HG02571 (cell line): Measurements from ENCODE around the gene CDH4.

Experiments
- ATAC-seq: cut with Tn5 transposase; IDR thresholded peaks from one replicate; pipeline ENCODE4 v1.9.1; 2021; ENCODE audit warnings: mild to moderate bottlenecking, moderate library complexity; ENCODE audit not compliant: unreplicated experiment

The CDH4 gene

GRCh38 chr20:61636531-61637116 is 384.6 kb downstream of the CDH4 start:
- no peak for ATAC-seq

- ATAC-seq = no peak
Observed at GRCh38 chr20:61638802-61639585, 386.9 kb downstream of the CDH4 start.

GRCh38 chr20:61640131-61640870 is 388.2 kb downstream of the CDH4 start:
- no peak for ATAC-seq

- no peak for ATAC-seq
Observed at GRCh38 chr20:61640871-61641245, 388.8 kb downstream of the CDH4 start.

DNA sequence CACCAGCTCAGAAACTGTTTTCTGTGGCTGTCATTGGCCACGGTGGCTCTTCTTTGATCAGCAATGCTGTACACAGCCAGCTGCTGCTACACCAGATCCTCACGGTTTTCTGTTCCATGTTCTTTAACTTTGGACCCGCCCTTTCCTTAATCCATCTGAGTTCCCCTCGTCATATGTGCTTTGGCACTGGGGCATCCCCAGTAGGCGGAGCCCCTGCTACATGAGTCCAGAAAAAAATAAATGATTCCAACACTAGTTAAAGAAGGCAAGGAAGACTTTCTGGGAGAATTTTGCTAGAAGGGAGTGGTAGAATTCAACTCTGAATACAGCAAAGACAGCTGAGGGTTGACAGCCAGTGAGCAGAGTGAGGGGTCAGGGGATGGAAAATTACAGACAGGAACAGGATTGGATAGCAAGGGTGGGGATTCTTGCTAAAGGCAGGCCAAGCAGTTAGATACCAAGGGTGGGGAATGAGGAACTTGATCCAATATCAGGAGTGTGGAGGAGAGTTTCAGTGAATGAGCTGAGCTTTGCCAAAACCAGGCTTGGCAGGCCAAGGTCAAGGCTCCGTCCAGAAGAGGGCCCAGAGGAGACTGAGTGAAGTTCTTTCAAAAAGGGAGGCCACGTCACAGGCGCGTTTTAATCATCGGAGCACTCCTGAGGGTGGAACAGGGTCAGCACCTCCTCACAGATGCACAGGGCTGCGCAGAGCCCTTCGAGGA is 391.8 kb downstream of the CDH4 start:
- no peak for ATAC-seq

DNA sequence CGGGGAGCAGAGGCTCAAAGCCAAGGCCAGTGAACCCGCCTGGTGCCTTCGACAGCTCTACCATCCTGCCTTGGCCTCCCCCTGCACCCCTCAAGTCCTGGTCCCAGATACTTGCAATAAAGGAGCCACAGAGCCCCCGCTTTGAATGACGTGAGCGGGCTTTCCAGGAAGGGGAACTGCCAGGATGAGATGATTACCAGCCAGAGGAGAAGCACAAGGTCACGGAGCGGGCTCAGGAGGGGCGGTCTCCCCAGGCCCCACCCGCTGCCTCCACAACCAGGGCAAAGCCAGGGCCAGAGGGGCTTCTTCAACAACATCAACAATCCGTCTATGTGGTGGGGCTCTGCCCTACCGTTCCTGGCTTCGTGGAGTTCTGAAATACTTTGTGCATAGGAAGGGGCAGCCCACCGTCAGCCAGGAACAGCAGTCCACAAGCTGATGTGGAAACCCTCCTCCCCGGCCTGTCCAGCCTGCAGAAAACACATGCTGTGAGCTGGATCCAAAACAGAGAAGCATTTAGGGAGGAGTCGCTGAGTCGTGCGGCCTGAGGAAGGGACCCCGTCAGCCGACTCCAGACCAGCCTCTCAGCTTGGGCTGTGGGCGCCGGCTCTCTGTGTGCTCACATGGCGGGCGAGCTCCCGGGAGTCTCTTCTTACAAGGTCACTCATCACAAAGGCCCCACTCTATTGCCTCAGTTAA is 392.5 kb downstream of the CDH4 start:
- ATAC-seq = no peak

DNA sequence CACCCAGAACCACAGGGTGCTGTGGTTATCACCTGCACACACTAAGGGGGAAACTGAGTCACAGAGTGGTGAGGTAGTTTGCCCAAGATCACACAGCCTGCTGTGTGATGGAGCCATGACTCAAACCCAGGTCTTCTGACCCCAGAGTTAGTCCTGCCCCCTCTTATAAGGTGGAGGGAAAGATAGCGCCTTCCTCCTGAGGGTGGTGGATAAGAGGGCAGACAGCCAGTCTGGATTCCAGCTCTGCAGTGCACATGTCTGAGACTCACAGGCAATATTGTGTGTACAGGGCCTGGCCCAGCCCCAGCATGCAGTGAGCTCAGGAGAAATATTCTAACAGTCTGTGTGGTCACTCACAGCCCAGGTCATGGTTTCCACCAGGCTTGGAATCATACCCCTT is 393.7 kb downstream of the CDH4 start:
- ATAC-seq = no peak

DNA sequence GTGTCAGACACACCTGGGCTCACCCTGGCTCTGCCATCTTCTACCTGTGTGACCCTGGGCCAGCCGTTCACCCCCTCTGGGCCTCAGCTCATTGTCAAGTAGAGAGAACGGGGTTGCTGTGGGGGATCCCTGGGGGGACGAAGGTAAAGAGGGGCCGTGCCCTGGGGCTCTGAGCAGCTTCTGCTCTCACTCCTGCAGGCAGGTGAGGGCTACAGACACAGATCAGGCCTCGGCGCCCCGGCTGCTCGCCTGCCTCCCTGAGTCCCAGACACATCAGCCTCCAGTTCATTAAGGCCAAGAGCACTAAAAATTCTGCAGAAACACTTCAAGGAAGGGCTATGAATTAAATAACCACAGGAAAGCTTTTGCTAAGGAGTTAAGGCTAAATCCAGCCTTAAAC is 394.4 kb downstream of the CDH4 start:
- no peak for ATAC-seq

DNA sequence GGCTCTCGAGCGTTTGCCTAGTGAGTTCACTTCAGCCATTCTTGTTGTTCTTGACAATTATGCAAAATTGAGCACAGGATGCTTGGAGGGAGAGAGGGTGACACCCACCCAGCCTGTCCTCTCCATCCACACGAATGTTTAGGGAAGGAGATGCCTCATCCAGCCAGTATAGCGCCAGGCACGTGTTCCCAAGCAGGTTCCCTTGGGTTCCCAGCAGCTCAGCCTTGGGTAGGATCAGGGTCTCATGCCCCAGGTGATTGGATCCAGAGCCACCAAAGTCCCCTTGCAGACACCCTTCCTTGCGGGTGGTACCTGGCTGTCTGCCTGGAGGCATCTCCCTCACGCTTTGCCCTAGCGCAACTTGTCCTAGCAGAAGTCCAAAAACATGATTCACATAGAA is 394.9 kb downstream of the CDH4 start:
- ATAC-seq = no peak

- no peak for ATAC-seq
Observed at GRCh38 chr20:61647702-61648101, 395.6 kb downstream of the CDH4 start.

DNA sequence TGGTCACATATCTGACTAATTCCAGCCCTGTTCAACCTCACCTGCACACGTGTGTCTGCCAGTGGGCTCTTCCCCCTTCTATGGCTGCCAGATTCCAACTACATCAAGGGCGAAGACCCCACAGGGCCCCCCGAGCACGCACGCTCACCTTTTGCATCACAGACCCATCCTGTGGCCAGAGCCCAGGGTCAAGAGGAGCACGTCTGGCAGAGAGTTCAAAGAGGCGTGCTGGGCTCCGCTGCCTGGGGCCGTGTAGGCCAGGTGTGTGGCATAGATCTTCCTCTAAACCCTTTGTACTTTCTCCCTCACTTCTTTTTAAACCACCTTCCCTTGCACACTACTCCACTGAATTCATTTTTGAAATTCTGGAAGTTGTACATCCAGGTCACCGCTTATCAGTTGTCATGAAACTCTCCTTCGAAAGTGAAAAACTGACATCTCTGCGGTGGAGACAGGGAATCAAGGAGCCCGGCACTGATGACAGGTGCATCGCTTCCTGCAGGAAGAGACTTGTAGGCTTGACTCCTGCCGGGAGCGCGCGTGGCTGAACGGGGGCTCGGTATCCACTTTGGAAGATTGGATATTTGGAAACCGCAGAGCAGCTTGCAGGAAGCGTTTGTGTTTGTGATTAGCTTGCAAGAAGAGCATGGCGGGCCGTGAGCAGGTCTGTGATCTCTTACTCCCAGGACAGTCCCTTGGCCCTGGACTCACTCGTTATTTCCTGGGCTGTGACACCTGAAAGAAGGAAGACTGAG is 397.2 kb downstream of the CDH4 start:
- no peak for ATAC-seq

DNA sequence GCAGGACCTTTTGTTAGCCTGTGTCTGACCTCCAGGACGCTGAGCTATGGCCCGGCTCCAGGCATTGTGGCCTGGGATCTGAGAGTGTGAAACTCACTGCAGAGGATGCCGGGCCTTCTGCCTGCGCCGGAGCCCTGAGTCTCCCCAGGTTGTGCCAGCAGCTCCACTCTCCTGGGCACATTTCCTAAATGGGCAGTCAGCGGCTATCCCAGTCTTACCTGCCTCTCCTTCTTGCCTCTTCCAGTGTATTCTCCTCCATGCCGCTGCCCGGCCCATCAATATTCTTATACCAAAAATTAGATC is 397.8 kb downstream of the CDH4 start:
- ATAC-seq = no peak

DNA sequence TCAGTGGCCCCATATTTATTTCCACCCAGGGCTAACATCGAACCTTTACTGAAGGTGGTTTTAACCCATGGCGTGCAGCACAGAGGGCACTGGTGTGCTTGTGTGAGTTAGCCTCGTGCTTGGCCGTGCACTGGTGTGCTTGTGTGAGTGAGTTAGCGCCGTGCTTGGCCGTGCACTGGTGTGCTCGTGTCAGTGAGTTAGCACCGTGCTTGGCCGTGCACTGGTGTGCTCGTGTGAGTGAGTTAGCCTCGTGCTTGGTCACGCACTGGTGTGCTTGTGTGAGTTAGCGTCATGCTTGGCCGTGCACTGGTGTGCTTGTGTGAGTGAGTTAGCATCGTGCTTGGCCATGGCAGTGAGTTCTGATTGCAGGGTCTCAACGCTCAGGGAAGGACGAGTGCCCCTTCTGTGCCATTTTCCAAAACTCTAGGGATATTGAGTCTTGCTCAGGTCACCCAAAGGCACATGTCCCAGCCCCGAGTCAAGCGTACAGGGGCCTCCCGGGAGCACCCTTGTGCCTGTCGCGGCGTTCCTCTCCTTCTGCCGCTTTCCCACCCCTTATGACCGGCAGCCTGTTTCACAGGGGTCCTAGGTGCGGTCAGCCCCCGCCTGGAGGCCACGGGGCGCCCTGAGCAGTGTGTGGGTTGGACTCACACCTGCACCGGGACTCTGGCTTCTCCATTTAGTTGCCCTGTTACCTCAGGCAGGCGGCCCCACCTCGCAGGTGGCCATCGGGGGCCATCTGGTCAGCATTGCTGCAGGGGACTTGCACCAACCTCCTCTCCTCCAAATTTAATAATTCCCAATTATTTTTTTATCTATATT is 399.1 kb downstream of the CDH4 start:
- ATAC-seq = no peak

DNA sequence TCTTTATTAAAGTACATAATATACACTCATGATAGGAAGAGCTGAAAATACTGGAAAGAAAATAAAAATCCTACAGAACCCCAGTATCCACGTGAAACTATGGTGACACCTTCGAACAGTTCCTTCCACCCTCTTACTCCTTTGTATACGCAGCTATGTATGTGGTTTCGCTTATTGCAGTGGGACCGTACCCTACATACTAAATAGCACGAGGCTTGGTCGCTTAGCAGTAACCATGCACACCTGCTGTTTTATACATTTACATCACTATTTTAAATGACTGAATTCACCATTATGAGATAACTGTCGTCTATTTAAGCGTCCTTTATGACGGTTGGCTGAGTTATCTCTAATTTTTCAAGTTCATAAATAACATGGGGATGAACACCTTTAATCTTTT is 400.1 kb downstream of the CDH4 start:
- no peak for ATAC-seq

DNA sequence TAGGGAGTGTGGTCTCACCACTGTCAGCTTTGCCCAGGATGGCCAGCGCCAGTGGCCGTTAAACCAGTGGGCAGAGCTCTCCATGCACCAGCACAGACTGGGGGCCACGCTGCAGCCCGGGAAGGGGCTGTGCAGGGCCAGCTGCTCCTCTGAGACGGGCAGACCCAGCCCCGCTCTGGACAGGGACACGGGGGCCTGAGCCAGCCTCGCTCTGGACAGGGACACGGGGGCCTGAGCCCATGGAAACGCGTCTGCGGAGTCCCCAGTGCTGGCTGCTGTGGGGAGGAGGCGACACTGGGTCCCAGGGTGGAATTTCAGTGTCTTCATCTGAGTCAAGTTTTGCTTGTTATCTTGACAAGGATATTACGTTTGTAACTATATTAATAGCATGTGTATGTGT is 402.7 kb downstream of the CDH4 start:
- ATAC-seq = no peak

- ATAC-seq = no peak
Observed at GRCh38 chr20:61655591-61655990, 403.5 kb downstream of the CDH4 start.

DNA sequence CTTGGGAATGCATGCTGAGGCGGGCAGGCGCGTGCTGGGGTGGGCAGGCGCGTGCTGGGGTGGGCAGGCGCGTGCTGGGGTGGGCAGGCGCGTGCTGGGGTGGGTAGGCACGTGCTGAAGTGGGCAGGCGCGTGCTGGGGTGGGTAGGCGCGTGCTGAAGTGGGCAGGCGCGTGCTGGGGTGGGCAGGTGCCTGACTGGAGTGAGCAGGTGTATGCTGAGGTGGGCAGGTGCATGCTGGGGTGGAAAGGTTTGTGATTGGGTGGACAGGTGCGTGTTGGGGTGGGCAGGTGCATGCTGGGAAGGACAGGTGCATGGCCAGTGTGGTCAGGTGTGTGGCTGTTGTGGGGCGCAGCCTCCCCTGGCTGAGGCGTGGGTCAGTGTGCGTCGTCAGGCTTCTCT is 404.1 kb downstream of the CDH4 start:
- no peak for ATAC-seq

DNA sequence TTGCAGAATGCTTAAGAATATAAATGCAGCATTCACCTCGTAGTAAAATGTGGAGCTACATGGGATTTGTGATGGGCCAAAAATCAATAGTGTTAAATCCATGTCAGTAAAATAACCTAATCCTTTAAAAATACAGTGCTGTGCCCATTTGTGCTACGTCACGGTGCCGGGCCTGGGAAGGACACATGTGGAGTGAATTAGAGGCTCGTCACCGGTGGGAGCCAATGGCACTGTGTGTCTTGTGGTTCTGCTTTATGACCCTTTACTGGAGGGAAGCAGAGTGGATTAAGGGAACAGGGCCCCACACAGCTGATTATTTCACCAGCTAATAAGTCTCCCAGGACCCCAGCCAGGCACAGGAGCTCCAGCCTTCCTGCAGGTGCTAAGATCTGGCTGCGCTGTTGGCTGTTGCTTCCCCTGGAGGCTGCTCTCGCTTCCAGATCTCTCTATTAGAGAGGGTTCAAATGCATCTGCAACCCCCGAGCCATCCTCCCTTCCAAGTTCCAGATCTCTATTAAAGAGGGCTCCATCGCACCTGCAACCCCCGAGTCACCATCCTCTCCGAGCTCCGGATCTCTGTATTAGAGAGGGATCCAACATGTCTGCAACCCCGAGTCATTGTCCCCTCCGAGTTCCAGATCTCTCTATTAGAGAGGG is 405.8 kb downstream of the CDH4 start:
- ATAC-seq = no peak

DNA sequence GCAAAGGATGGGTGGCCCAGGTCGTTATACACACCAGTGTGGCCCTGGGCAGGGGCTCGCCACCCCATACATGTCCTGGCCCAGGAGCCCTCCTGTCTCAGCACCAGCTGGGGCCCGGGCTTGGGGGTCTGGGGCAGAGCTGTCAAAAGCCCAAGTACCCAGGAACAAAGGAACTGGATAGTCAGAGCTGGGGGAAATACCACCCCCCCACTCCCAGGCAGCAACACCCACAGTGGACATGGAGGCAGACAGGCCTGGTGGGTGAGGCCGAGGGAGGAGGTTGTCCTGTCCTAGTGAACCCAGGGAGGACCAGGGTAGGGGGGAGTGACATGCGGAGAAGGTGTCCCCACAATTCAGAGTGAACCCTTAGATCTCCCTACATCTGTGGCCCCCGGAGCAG is 406.5 kb downstream of the CDH4 start:
- no peak for ATAC-seq
